OCI-LY3 (cell line): ENCODE measurements around the gene RGR.

Experiments
- EZH2phosphoT487 ChIP-seq: fragments of 200-600 bp; shearing (Covaris generic); IDR thresholded peaks from 2 replicates; pipeline ENCODE4 v1.6.1; 2018; ENCODE audit warnings: antibody characterized with exemption, mixed run types, low read depth
- TF ChIP-seq, protein P1 (sequence below): fragments of 200-600, 300-600 bp; sonication (generic); IDR thresholded peaks from 2 replicates; pipeline ENCODE4 v1.5.1; 2014; ENCODE audit warnings: antibody characterized with exemption, low read length, low read depth

DNA sequence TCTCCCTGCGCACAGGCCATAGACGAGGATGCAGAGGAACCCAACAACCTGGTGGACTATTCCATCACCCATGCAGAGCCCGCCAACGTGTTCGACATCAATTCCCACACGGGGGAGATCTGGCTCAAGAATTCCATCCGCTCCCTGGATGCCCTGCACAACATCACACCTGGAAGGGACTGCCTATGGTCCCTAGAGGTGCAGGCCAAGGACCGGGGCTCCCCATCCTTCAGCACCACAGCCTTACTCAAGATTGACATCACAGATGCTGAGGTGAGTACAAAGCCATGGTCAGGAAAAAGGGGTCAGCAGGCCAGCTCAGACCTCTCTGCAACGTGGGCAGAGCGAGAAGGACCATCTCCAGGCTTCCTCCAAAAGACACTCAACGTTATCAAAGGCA lies 31.8 kb upstream of the RGR start:
- TF ChIP-seq, protein P1, sequence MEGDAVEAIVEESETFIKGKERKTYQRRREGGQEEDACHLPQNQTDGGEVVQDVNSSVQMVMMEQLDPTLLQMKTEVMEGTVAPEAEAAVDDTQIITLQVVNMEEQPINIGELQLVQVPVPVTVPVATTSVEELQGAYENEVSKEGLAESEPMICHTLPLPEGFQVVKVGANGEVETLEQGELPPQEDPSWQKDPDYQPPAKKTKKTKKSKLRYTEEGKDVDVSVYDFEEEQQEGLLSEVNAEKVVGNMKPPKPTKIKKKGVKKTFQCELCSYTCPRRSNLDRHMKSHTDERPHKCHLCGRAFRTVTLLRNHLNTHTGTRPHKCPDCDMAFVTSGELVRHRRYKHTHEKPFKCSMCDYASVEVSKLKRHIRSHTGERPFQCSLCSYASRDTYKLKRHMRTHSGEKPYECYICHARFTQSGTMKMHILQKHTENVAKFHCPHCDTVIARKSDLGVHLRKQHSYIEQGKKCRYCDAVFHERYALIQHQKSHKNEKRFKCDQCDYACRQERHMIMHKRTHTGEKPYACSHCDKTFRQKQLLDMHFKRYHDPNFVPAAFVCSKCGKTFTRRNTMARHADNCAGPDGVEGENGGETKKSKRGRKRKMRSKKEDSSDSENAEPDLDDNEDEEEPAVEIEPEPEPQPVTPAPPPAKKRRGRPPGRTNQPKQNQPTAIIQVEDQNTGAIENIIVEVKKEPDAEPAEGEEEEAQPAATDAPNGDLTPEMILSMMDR: no peak
- TF ChIP-seq EZH2phosphoT487: no peak
